Panc1 (cell line): Measurements from ENCODE around the gene CCDC18. TPM values are rescaled to one million over a fixed set of nuclear protein-coding genes. Genes with fewer than 3 reads are reported as not detected.

Experiments
- ATAC-seq: fragments of 200-7000 bp; cut with Tn5 transposase; 2 replicates; pipeline ENCODE4 v1.9.1; 2020; ENCODE audit warnings: mild to moderate bottlenecking, moderate library complexity
- BruUV-seq: library from RNA; stranded (reverse); fragments of 400-500 nt; replicated peaks from 2 replicates; lab custom pipeline; 2021; lab: Mats Ljungman, UMichigan
- CTCF ChIA-PET: fragments of 300-600 bp; sonication (Branson Sonifier 250); formaldehyde crosslinking; loops from one replicate; lab custom pipeline; 2022; ENCODE audit warnings: antibody characterized with exemption; lab: Charles Lee
- POLR2A ChIA-PET: fragments of 300-600 bp; sonication (Branson Sonifier 250); formaldehyde crosslinking; loops from one replicate; lab custom pipeline; 2022; ENCODE audit warnings: antibody characterized with exemption; lab: Charles Lee
- DNase-seq: peaks from one replicate; pipeline ENCODE4 v3.0.0-alpha.2; 2010; ENCODE audit warnings: low read depth, low spot score
- H3K27ac ChIP-seq: 2 replicates; pipeline ENCODE4 v1.5.1; 2011; ENCODE audit warnings: mild to moderate bottlenecking, low read length, inconsistent platforms
- H3K27me3 ChIP-seq: fragments of 200-500 bp; sonication (Bioruptor generic); 2 replicates; pipeline ENCODE4 v1.6.0; 2014; ENCODE audit warnings: low read length, inconsistent platforms; ENCODE audit not compliant: control insufficient read depth, insufficient read depth
- H3K36me3 ChIP-seq: fragments of 200-500 bp; sonication (Bioruptor generic); 2 replicates; pipeline ENCODE4 v1.5.1; 2014; ENCODE audit warnings: inconsistent platforms, mild to moderate bottlenecking, low read length, moderate library complexity; ENCODE audit not compliant: control insufficient read depth, insufficient read depth
- H3K4me1 ChIP-seq: 2 replicates; pipeline ENCODE4 v1.5.1; 2011; ENCODE audit warnings: inconsistent platforms, mild to moderate bottlenecking, low read length, moderate library complexity; ENCODE audit not compliant: control insufficient read depth, insufficient read depth
- H3K4me3 ChIP-seq, 2 experiments: 2 replicates each; pipeline ENCODE4 v1.5.1; 2011 to 2012; ENCODE audit warnings: low read depth in 2 of 2, low read length in 2 of 2, mild to moderate bottlenecking in 2 of 2, inconsistent platforms in 1 of 2, moderate library complexity in 1 of 2
- H3K9me3 ChIP-seq: fragments of 200-500 bp; sonication (Bioruptor generic); 2 replicates; pipeline ENCODE4 v1.5.1; 2014; ENCODE audit warnings: low read depth, mild to moderate bottlenecking, inconsistent platforms, low read length, moderate library complexity; ENCODE audit not compliant: control insufficient read depth, insufficient read depth
- CTCF ChIP-seq: fragments of 450-650 bp; IDR thresholded peaks from 2 replicates; pipeline ENCODE4 v1.5.1; 2017; ENCODE audit warnings: mild to moderate bottlenecking
- POLR2AphosphoS5 ChIP-seq: IDR thresholded peaks from 2 replicates; pipeline ENCODE4 v1.6.1; 2012; ENCODE audit warnings: mild to moderate bottlenecking, low read depth, low read length, moderate library complexity
- REST ChIP-seq, 2 experiments: IDR thresholded peaks; 2 replicates each; pipeline ENCODE4 v1.6.1; 2011 to 2012; ENCODE audit warnings: low read depth in 2 of 2, control low read depth in 1 of 2, low read length in 1 of 2, mild to moderate bottlenecking in 1 of 2, moderate library complexity in 1 of 2; ENCODE audit not compliant: insufficient read depth in 1 of 2
- SIN3A ChIP-seq: IDR thresholded peaks from 2 replicates; pipeline ENCODE4 v1.6.1; 2012; ENCODE audit warnings: low read depth, mild to moderate bottlenecking, low read length, moderate library complexity, borderline replicate concordance; ENCODE audit not compliant: insufficient read depth
- TCF7L2 ChIP-seq: IDR thresholded peaks from 2 replicates; pipeline ENCODE4 v1.6.1; 2011; ENCODE audit warnings: mild to moderate bottlenecking, low read depth, low read length, inconsistent platforms
- in situ Hi-C: cut with HindIII; loops from 2 replicates; pipeline ENCODE4 v1.10.0; 2016; ENCODE audit warnings: low sequenced_read_pairs, low pct_unique_long_range_greater_than_20kb
- intact Hi-C: fragments of 100-400 bp; cut with micrococcal nuclease; formaldehyde crosslinking; loops from one replicate; pipeline ENCODE4 v1.10.0; 2022; ENCODE audit not compliant: unreplicated experiment
- total RNA-seq: library from RNA; stranded (reverse); gene quantifications from one replicate; pipeline ENCODE4 v1.2.1, GENCODE V29; 2021; ENCODE audit not compliant: unreplicated experiment

Gene CCDC18
- total RNA-seq, 1 experiment from 2014 or later = 11.6 TPM

GRCh38 chr1:93244298-93245069, 64.0 kb downstream of the CCDC18 start:
- Histone ChIP-seq H3K27ac (no peak overlapping the region), H3K9me3 (no peaks in the 10 kb centered on the region), H3K27me3 (no peaks in the 10 kb centered on the region), H3K4me1 (no peaks in the 10 kb centered on the region), H3K36me3 (peaks cover 2% of the 10 kb centered on the region; the same call in 1 of the 2 replicates), H3K4me3 (no peak overlapping the region)
- BruUV-seq = no TSS peak
- ChIA-PET POLR2A (no interaction called here), CTCF (no interaction called here)
- intact Hi-C loops (no loop called here), in situ Hi-C loops (no loop called here)
- TF ChIP-seq POLR2AphosphoS5 (no peak), CTCF (no peak), SIN3A (no peak), REST (IDR thresholded peaks at IDR 0.05; ENCODE audit: insufficient read depth in 1 of 2, low read depth in 2 of 2, low read length in 1 of 2) (no peak), TCF7L2 (no peak)
- DNase-seq = no peak
- no peak for ATAC-seq

- no peak overlapping the region for H3K27ac ChIP-seq
- H3K36me3 ChIP-seq = no peaks in the 10 kb centered on the region; the same call in 1 of the 2 replicates
- H3K4me1 ChIP-seq = no peaks in the 10 kb centered on the region
- DNase-seq (no peak), ATAC-seq (no peak)
- no peaks in the 10 kb centered on the region for H3K9me3 ChIP-seq
- H3K4me3 ChIP-seq = no peak overlapping the region
- in situ Hi-C loops = no loop called here
- H3K27me3 ChIP-seq = no peaks in the 10 kb centered on the region
- TF ChIP-seq TCF7L2 (no peak), POLR2AphosphoS5 (no peak), SIN3A (no peak), CTCF (no peak), REST (IDR thresholded peaks at IDR 0.05; ENCODE audit: insufficient read depth in 1 of 2, low read depth in 2 of 2, low read length in 1 of 2) (no peak)
- ChIA-PET POLR2A (no interaction called here), CTCF (no interaction called here)
- no TSS peak for BruUV-seq
- intact Hi-C loops = no loop called here
These were observed 71.4 kb downstream of the CCDC18 start for GRCh38 chr1:93251966-93252365.
